ENCODE results near the gene LAMC1.

DNA sequence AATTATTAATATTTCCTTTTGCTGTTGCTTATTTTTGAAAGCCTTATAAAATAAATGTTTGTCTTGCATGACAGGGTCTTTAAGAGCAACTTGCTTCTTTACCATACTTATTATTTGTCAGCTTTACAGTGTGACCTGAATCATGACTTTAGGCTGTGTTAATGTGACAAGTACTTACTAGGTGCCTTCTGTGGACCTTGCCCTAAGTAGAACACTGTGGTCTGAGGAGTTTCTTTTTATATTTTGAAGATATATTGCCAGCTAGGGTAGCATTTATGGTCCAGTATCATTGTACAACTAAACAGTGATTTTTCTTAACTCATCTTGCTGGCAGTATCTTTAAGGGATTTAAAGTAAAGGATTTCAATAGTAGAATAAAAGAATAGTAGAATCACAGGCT lies 117.4 kb downstream of the LAMC1 start:
- TF ChIP-seq, protein P1, sequence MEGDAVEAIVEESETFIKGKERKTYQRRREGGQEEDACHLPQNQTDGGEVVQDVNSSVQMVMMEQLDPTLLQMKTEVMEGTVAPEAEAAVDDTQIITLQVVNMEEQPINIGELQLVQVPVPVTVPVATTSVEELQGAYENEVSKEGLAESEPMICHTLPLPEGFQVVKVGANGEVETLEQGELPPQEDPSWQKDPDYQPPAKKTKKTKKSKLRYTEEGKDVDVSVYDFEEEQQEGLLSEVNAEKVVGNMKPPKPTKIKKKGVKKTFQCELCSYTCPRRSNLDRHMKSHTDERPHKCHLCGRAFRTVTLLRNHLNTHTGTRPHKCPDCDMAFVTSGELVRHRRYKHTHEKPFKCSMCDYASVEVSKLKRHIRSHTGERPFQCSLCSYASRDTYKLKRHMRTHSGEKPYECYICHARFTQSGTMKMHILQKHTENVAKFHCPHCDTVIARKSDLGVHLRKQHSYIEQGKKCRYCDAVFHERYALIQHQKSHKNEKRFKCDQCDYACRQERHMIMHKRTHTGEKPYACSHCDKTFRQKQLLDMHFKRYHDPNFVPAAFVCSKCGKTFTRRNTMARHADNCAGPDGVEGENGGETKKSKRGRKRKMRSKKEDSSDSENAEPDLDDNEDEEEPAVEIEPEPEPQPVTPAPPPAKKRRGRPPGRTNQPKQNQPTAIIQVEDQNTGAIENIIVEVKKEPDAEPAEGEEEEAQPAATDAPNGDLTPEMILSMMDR (IDR thresholded peaks at IDR 0.05): no peak
- TF ChIP-seq POLR2A (IDR thresholded peaks at IDR 0.05): no peak

Measured in uterus (tissue), 2 donors.